AG20443 (cell line): ENCODE measurements around the gene PPM1H.
A peak's percentile ranks its signal among the peaks of the same experiment; 100 is the strongest.

Source experiments
- DNase-seq: peaks from one replicate; pipeline ENCODE4 v3.0.0; 2012; ENCODE audit warnings: low spot score, mixed read lengths

PPM1H gene

DNA sequence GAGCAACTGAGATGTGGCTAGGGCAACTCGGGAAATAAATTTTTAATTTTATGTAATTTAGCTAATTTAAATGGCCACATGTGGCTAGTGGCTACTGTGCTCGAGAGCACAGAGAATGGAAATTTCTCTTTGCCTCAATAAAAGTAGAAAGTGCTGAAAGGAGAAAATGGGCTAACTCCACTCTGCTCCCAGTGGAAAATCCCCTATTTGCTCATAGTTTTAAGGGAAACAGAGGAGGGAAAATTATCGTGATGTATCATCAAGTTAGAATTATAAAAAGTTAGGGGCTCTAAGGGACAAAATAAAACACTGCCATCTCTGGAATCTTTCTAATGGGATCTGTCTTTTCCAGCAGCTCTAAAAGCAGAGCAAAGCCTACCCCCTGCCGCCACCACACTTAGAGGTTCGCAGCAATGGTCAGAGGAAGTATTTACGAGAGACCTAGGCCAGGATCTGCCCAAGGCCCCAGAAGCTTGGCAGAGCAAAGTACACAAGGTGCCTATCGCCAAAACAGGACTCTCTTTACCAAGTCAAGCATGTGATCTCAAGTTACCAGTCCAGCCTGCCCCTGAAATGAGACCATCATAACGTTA, 220.7 kb downstream of the PPM1H start:
- no peak for DNase-seq

DNA sequence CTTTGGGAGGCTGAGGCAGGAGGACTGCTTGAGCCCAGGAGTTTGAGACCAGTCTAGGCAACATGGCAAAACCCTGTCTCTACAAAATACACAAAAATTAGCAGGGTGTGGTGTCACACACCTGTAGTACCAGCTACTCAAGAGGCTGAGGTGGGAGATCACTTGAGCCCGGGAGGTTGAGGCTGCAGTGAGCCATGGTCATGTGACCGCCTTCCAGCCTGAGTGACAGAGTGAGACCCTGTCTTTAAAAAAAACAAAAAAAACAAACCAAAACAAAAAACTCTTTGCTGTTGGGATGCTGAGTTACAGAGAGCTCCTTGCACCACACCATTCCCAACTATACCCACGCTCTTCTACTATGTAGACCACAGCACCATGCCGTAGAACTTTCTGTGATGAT, 221.2 kb downstream of the PPM1H start:
- no peak for DNase-seq

DNA sequence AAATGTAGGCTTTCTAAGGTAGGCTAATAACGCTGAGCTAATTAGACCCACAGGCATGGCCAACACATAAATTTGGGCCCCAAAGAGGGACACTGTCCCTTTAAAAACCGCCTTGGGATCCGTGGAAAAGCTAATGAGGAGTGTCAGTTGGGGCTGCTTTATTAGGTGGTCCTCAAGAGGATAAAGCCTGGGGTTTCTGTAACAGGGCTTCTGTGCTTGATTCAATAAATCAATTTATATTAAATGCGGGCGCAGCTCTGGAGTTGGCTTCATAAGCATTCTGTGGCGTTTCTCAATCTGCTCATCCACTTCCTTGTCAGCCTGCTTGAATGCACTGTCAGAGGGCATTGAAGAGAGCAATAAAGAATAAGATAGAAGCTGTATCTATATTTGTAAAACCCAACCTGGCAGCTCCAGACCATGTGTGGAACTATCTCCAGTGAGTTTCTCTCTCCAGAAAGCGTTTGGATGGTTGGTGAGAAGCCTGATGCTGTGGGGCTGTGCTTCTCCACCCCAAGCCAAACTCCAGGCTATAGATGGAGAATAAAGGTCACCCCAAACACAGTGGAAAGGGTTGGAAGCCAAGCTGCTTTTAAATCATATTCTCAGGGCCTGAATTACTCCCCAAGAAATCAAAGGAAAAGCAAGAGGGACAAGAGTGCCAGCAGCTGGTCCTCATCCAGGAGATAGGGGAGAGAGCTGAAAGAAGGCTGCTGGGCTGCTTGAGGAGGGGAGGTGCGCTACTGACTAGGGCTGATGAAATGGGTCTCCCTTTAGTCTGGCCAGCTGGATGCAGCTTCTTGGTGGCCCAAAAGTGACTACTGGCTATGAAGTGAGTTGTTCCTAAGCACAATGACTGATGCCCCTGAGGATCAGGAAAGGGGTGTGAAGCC, 222.0 kb downstream of the PPM1H start:
- DNase-seq: no peak

DNA sequence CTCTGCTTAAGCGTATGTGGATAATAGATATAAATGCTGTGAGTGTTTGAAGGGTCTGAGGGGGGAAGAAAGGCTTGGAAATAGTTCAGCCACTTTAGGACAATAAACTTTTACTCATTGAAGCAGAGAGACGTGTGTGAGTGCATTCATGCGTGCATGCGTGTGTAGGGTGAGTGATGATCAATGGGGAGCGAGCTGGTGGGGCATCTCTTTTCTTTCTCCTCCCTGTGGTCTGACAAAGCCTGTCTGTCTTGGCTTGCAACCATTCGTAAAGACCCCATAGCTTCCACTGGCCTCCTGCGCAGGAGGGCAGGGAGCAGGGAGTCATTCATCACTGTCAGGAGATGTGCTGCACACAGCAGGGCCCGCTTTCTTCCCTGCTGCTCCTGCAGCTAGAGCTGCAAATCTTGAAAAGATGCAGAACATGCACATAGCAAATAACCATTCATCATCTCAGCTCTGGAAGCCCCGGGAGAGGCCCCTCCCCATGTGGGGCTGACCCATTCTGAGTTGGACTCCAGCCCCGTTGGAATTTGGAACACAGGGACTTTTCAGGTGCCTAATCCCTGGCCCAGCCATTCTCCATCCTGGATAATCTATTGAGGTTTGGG, 223.2 kb downstream of the PPM1H start:
- no peak for DNase-seq

DNA sequence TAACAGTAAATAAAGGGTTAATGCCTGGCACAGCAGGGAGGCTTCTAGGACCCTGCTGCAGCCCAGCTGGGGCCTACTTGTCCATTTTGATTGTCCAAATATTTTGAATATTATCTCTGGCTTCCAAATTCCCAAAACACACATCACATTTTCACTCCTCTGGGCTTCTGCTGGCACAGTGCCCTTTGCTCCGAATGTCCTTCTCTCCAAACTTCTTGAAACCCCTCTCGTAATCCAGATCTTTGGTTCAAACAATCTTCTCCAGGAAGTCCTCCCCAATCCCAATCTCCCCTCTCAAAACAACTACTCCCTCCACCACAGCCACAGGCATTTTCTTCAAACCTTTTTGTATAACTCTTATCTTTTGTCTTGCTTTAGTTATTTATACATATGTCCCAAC, 225.6 kb downstream of the PPM1H start:
- no peak for DNase-seq

DNA sequence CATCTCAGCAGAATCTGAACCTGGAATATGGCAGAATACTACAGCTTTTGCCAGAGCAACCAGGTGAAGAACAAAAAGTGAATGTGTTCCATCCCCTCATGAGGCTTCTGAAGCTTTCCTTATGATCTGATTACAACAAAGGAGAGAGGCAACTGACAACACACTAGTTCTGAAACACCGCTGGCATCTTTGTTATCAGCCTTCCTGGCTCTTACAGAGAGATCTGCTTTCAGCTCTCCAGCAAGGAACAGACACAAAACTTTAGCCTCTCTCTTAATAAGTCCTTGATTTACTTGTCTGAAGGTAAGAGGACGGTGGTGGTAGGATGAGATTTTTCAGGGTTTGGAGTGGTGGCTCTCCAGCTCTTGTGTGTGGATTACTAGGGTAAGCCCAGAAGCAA, 227.0 kb downstream of the PPM1H start:
- no peak for DNase-seq

DNA sequence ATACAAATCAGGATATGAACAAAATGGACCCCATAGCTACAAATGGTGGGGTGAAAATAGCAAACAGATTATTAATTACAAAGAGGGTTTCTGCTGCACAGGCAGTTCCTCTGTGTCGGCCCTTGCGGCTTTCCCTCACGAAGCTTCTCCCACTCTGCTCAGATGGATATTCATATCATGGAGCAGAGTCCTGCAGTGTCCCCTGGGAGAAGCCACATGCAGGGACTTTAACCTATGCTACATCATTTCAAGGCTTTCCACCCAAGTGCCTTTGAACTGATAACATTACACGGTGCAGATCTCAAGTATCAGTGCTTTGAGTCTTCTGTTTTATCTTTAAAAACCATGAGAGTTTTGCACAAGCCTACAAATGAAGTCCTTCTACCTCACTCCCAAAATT, 229.1 kb downstream of the PPM1H start:
- no peak for DNase-seq

DNA sequence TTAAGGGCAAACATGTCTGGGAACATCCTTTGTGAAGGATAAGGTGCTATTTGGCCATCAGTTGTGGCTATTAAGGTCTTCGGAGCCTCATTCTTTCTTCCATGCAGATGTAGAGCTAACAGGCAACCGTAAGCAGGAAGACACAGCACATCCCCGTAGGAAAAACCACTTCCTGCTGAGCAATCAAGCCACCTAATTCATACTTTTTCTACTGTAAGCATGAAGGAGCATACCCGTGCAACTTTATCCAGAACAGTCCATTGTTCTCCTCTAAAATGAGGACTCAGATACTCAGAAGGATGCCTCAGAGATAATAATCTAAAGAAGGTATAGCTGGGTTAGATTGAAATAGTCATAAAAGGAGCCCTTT, 232.0 kb downstream of the PPM1H start:
- DNase-seq: no peak

DNA sequence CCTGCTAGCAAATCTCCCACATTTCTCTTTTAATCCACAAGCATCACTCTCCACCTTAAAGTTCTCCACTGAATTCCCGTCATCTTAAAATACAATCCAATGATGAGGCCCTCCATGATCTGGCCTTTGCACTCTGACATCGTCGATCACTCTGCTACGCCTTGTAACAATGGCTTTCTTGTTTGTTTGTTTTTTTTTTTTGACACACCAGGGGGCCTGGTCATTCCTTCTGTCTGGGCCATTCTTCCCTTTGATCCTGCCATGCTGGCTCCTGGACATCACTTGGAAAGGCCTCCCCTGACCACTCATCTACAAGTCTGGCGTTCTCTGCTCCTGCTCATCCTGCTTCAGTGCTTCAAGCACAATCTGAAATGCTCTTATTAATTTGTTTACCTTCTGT, 233.5 kb downstream of the PPM1H start:
- DNase-seq: no peak

DNA sequence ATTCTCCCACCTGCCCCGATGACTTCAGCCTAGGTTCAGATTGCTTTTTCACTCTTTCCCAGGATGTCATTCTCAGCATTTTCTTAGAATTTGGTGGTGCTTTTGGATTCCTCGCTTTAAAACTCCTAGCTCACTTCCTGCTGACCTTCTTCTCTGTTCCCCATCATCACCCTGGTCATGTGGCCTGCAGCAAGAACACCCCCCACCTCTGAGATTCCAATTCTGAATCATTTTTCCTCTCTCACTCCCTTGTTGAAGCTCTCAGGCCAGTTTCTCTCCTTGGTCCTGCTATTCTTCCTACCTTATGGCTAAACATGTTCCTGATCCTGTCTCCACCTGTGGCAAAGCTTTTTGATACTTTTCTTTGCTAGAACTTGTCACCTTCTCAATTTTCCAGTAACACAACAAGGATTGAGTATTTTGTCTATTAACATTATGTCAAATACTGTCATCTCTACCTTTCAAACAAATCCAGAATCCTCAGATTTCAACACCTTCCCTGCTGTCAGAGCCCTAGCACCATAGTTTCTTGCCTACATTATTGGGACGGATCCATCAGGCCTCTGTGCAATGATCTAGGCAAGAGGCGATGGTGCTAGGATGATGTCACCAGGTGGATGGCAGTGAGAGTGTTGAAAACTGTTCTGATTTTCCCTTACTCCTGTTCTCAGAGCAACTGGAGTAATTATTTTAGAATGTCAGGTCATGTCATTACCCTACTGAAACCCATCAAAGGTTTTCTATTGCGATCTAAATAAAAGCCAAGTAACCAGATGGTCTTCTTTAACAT, 234.7 kb downstream of the PPM1H start:
- DNase-seq: no peak

DNA sequence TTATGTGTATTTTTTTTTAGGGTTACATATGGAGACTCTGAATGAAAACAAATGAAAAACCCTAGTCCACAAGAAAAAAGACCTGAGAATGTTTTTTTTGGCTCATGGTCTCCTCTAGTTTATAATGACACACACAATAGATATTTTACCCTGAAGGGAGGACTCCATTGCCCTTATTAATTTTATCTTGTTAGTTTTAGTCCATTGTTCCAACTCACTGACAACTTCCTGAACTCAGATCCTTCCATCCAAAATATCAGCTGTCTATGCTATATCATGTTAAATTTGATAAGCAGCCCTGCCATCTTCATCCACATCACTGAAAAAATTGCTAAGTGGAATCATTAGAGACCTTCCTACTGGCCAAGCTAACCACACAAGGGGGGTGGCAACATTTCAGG, 236.2 kb downstream of the PPM1H start:
- peak; percentile 37 for DNase-seq

DNA sequence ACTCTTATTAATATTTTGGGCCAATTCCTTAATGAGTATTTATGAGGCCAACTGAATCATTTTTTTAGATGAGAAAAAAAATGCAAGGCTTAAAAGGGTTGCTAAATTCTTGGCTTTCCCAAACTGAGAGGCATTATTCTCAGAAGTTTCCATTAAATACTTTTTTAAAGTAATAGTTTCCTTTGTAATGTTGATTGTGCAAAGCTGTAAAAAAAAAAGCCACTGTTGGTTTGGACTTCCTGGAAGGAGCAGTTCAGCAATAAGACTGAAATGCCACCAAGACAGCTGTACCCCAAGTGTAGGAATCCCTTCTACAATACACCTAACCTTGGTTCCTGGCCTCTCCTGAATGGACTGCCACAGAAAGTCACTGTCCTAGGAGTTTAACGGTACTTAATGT, 237.1 kb downstream of the PPM1H start:
- no peak for DNase-seq

DNA sequence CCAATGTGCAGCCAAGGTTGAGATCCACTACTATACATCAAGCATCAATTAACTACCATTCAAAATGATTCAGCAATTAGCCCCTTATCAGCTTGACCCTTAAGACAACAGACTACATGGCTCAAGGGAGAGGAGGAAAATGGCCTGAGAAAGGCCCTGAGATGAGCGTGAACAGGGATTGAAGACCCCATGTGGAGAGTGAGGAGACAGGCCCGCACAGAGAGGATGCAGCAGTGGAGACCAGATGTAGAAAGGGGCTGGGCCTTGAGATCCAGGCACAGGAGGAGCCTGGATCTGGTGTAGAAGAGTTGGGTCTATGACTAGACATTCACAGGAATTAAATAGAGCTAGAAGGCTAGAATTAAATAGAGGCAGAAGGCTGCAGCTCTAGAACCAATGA, 239.3 kb downstream of the PPM1H start:
- no peak for DNase-seq

DNA sequence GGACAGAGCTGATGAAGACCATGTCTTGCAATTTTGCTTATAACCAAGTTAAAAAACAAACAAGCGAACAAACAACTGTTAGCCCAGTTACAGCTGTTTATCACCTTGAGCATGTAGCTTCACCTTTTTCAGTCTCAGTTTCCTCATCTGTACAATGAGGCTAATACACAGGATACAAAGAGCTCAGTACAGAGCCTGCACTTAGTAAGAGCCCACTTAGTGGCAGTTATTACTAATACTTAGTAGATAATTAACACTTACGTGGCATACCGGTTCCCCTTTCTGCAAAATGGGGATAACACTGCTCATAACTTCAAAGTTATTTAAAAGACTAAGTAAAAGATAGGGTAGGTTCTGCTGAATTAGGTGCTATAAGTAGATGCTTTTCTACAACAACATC, 240.3 kb downstream of the PPM1H start:
- DNase-seq: no peak

DNA sequence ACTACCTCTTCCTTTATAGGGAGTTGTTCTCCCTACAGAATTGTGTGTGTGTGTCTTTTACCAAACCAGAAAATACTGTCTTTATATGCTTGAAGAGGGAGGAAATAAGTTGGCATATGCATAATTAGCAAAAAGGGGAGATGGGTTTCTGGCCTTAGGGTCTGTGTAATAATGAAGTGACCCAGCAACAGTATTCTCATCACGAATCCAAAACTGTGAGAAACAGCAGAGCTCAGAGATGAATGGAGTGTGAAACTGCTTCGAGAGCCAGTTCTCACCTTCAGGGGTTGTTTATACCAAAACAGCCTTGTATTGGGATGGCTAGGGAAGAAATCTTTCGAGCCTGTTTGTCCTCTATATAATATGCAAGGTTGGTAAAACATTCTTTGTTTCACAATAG, 240.8 kb downstream of the PPM1H start:
- no peak for DNase-seq

DNA sequence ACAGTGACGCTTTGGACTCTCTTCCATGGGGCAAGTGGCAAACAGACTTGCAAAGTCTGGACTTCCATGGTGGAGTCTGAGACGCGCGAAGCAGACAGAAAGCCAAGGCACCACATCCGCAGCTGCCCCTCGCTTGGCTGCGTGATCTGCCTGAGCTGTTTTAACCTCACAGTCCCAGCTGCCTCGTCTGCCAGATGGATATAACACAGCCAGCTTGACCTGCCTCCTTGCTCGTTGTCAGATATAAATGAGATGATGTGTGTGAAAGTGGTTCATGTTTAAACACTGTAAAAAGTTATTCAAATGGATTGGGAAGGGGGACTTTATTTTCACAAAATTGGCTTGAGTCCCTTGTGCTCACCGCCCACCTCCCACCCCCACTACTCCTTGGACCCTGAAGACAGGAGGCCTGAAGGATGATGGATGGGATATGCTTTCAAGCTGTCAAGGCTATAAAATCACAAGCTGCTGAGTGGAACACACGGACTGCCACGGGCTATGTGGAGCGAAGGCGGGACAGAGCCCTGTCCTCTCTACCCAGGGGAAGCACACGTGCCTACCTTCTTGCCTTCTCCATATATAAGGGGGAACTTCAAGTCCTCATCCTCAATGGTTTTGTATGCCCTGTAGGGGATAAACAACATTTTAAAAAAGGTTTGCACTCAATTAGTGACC, 241.4 kb downstream of the PPM1H start:
- no peak for DNase-seq

DNA sequence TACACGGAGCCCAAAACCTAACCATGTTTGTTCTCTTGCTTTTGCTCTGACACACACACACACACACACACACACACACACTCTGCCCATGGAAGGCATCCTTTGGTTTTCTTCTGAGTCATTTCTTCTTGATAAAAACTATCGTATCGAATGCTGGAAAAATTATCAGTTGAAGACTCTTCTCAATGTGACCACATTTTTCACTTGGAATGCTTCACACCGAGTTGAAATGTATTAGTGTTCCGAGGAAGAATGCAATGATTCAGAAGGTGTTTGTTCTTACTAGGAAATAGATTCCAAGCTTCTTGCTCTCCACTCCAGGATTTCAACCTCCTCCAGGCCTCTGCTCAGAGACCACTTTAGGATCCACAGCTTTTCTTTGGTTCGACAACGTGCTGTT, 242.1 kb downstream of the PPM1H start:
- DNase-seq: peak; percentile 36

DNA sequence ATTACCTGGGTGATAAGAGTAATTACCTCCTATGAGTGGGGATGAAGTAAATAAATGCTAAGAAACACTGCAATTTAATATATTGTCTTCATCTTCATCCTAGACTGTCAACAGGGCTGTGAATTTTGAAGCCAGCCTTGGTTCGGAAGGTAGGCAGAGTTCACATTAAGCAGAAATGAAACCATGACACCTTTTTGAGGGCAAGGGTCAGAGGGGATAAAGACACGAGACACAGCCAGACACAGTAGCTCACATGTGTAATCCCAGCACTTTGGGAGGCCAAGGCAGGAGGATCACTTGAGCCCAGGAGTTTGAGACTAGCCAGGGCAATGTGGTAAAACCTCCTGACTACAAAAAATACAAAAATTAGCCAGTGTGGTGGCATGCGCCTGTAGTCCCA, 243.6 kb downstream of the PPM1H start:
- no peak for DNase-seq

DNA sequence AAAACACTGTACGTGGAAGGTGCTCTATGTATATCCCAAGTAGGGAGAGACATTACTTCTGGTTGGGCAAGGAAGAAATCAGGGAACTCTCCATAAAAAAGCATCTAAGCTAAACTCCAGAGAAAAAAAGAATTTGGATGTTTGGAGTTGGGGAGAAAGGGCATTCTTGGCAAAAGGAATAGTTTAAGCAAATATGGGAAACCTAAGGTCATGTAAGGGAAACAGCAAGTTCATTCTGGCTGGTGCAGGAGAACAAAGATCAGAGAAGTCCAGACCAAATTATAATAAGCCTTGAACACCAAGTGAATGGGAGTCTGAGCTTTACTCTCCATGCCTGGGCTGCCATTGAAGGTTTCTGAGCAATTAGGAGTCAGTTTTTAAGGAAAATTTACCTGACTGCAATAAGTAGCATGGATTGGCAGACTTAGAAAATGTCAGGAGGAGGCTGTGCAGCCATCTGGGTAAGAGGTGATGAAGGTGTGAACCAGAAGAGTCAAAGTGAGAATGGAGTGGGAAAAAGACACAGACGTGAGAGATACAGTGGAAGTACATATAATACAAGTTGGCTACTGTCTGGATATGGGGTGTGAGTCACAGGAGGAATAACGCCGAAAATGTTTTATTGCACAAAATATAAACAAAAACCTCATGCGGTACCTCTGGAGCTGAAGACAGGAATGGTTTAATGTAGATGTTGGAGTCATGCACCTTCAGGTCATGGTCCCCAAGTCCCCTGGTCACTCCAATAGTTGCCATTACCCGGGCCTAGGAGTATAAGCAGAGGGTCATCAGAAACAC, 245.7 kb downstream of the PPM1H start:
- no peak for DNase-seq

DNA sequence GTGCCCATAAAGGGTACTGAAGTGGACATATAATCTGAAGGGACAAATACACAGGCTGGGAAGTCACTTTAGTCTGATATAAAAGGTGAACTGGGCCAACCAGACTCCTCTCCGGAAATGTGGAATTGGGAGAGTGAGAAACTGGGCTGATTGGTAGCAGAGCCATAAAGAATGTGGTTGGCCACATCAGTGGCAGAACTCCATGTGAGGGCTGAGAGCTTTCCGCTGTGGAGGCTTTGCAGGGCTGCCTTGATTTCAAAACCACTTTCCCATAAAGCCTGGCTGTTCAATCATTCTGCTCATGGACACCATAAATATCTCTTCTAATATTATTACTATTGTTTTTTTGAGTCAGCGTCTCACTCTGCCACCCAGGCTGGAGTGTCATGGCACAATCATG, 248.0 kb downstream of the PPM1H start:
- DNase-seq: peak; percentile 75

DNA sequence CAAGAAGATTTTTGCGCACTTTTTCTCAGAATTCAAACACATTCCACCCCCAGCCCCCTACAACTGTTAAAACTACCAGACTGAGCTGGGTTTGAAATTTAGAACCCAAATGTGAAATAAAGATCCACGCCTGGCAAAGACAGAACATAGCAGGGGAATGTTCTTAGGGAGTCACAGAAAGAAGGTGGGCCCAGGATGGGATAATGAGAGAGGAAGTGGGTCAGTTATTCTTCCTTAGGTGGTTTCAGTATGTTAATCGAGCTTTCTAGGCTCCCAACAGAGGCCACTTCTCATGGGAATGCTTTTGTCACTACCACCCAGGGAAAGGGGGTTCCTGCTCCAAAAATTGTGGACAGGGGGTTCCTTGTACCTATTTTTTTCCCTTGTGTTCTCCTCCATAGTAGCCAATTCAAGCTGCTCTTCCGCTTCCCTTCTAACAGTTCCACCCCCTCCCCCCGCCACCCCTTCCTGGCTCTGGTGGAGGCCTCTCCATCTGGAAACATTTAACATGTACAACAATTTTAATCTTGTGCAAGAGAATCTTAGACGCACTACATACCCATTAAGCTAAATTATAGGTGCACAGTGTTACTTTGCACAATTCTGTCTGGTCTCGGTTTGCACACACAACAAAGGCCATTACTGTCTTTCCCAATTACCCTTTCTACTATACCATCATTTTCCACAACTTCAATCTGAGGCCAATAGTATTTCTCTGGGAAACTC, 250.2 kb downstream of the PPM1H start:
- DNase-seq: peak; percentile 74
